ENCODE data around the gene FGFBP3.

FGFBP3 gene, protein sequence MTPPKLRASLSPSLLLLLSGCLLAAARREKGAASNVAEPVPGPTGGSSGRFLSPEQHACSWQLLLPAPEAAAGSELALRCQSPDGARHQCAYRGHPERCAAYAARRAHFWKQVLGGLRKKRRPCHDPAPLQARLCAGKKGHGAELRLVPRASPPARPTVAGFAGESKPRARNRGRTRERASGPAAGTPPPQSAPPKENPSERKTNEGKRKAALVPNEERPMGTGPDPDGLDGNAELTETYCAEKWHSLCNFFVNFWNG

DNA sequence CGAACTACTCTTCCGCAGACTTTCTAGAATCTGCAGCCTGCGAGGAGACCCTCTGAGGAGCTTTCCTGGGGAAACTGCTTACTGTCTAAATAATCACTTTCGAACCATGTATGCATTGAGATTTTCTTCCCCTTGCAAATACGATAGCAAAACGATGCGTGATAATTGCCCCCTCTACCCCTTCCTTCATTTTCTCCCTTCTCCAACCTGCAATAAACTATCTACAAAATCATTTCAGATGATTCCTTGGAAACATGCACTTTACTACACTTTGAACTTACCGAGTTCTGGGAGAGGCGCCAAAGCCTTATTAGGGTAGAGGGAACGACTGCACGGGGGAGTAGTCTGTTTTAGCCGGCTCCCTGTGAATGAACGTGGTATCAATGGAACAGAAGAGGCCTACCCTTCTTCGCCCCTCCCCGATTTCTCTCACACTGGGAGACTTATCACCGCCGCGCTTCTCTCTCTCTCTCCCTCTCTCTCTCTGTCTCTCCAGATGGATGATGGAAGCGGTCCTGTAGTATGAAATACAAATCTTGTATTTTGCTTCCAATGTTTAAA lies at the start of gene FGFBP3:
Gene FGFBP3, minus strand, starts transcription at position 370 of the 561 bp plus-strand sequence. CDS start 517 bp downstream, outside the sequence.
- Histone ChIP-seq H3K4me3 (ENCODE audit: low read depth, low read length) (peak within 1 kb of the TSS; percentile 78), H3K36me3 (ENCODE audit: control insufficient read depth, insufficient read depth, low read length) (no peaks in the 10 kb centered on the region), H3K27me3 (ENCODE audit: control insufficient read depth, insufficient read depth, low read length) (no peaks in the 10 kb centered on the region), H3K9ac (ENCODE audit: low read depth, low read length) (peak within 1 kb of the TSS; percentile 58), H3K4me1 (ENCODE audit: control insufficient read depth, insufficient read depth, low read length) (peaks cover 2% of the 10 kb centered on the region), H3K9me3 (ENCODE audit: control insufficient read depth, insufficient read depth, low read length) (no peaks in the 10 kb centered on the region)

DNA sequence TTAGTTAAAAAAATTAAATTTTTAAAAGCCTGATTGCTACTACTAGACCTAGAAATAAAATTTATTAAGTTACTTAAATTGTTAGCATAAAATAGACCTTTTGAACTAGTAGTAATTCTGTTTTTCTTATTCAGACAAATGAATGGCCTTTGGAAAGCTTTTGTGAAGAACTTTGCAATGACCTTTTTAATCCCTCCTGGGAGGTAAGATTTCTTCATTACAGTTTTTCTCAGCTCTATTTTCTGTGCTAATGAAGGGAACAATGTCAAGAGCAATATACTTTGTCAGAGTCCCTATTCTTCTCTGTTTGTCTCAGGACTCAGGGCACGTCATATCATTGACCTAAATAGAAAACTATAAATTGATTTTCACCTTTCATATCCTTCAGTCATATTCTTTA lies 47.8 kb upstream of the FGFBP3 start:
- Histone ChIP-seq H3K9me3 (ENCODE audit: control insufficient read depth, insufficient read depth, low read length) (no peaks in the 10 kb centered on the region), H3K27me3 (ENCODE audit: control insufficient read depth, insufficient read depth, low read length) (no peaks in the 10 kb centered on the region), H3K36me3 (ENCODE audit: control insufficient read depth, insufficient read depth, low read length) (no peaks in the 10 kb centered on the region), H3K4me3 (ENCODE audit: low read depth, low read length) (no peak overlapping the region), H3K9ac (ENCODE audit: low read depth, low read length) (no peak overlapping the region), H3K4me1 (ENCODE audit: control insufficient read depth, insufficient read depth, low read length) (no peaks in the 10 kb centered on the region)

DNA sequence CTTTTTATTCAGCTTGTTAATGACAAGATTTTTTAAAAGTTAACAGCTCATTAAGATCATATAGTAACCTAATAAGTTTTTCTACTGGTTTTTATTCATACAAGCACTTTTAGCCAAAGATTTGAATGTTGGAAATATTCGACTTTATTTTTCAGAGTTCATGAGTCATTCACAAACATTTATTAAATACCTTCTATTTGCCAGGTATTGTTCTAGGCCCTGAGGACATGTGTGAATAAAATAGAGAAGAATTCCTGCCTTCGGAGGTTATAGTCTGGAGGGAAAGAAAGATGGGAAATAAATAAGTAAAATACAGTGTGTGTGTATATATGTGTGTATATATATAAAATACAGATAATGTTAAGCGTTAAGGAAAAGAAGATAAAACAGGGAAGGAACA lies 45.8 kb upstream of the FGFBP3 start:
- H3K27me3 ChIP-seq (ENCODE audit: control insufficient read depth, insufficient read depth, low read length) = no peaks in the 10 kb centered on the region
- no peaks in the 10 kb centered on the region for H3K4me1 ChIP-seq (ENCODE audit: control insufficient read depth, insufficient read depth, low read length)
- no peaks in the 10 kb centered on the region for H3K9me3 ChIP-seq (ENCODE audit: control insufficient read depth, insufficient read depth, low read length)
- no peak overlapping the region for H3K4me3 ChIP-seq (ENCODE audit: low read depth, low read length)
- no peak overlapping the region for H3K9ac ChIP-seq (ENCODE audit: low read depth, low read length)
- no peaks in the 10 kb centered on the region for H3K36me3 ChIP-seq (ENCODE audit: control insufficient read depth, insufficient read depth, low read length)

DNA sequence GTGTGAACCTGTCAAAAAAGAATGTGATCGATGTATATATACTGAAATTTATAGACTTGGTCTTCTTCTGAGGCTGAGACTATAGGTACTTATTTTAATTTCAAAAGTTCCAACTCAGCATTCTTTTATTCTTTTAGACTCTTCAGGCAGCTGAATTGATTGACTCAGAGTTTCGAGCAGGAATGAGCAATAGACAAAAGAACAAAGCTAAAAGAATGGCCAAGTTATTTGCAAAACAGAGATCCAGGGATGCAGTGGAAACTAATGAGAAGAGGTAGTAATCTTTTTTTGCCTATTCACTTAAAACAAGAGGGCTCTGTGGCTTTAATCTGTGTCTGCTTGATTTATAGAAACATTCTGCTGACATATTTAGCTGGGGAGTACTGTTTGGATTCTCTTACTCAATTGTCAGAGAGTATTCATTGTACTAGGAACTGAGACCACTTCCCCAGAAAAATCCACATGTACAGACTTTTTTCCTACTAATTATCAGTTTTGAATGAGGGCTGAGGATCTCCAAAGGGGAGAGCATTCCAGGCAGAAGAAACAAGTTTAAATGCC lies 44.4 kb upstream of the FGFBP3 start:
- Histone ChIP-seq H3K36me3 (ENCODE audit: control insufficient read depth, insufficient read depth, low read length) (no peaks in the 10 kb centered on the region), H3K9me3 (ENCODE audit: control insufficient read depth, insufficient read depth, low read length) (no peaks in the 10 kb centered on the region), H3K4me3 (ENCODE audit: low read depth, low read length) (no peak overlapping the region), H3K27me3 (ENCODE audit: control insufficient read depth, insufficient read depth, low read length) (no peaks in the 10 kb centered on the region), H3K9ac (ENCODE audit: low read depth, low read length) (no peak overlapping the region), H3K4me1 (ENCODE audit: control insufficient read depth, insufficient read depth, low read length) (no peaks in the 10 kb centered on the region)

DNA sequence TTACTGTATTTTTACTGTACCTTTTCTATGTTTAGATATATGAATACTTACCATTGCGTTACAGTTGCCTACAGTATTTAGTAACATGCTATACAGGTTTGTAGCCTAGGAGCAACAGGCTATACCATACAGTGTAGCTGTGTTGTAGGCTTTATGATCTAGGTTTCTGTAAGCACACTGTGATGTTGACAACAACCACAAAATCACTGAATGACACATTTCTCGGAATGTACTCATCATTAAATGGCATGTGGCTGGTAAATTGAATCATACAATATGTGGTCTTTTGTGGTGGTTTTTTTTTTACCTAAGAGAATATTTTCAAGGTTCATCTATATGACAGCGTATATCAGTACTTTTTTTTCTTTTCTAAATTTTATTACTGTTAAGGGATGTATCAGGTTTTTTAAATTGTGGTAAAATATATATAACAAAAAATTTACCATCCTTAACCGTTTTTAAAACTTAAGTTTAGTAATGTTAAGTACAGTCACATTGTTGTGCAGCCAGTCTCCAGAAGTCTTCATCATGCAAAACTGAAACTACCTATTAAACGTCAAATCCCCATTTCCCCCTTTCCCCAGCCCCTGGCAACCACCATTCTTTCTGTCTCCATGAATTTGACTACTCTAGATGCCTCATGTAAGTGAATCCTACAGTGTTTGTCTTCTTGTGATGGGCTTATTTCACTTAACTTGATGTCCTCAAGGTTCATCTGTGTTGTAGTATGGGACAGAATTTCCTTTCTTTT lies 35.8 kb upstream of the FGFBP3 start:
- peaks cover 7% of the 10 kb centered on the region for H3K36me3 ChIP-seq (ENCODE audit: control insufficient read depth, insufficient read depth, low read length)
- H3K4me3 ChIP-seq (ENCODE audit: low read depth, low read length) = no peak overlapping the region
- H3K4me1 ChIP-seq (ENCODE audit: control insufficient read depth, insufficient read depth, low read length) = no peaks in the 10 kb centered on the region
- no peak overlapping the region for H3K9ac ChIP-seq (ENCODE audit: low read depth, low read length)
- no peaks in the 10 kb centered on the region for H3K27me3 ChIP-seq (ENCODE audit: control insufficient read depth, insufficient read depth, low read length)
- H3K9me3 ChIP-seq (ENCODE audit: control insufficient read depth, insufficient read depth, low read length) = no peaks in the 10 kb centered on the region

DNA sequence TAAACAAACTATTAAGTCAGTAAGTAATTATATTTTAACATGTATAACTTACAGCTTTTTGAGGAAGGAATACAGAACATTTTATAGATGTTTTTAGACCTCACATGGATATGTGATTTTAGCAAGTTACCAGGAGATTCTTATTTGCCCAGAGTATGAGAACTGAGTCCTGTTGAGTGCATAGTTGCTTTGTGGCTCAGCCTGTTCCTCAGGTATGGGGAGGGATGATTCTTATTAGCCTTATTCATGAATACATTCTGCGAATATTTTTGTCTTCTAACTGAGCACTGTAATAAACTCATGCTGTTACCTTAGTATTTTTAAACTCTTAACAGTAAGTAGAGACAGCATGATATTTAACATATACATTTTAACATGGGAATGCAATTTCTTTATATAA lies 32.1 kb upstream of the FGFBP3 start:
- no peaks in the 10 kb centered on the region for H3K9me3 ChIP-seq (ENCODE audit: control insufficient read depth, insufficient read depth, low read length)
- no peak overlapping the region for H3K4me3 ChIP-seq (ENCODE audit: low read depth, low read length)
- H3K4me1 ChIP-seq (ENCODE audit: control insufficient read depth, insufficient read depth, low read length) = no peaks in the 10 kb centered on the region
- no peak overlapping the region for H3K9ac ChIP-seq (ENCODE audit: low read depth, low read length)
- H3K36me3 ChIP-seq (ENCODE audit: control insufficient read depth, insufficient read depth, low read length) = peaks cover 7% of the 10 kb centered on the region
- H3K27me3 ChIP-seq (ENCODE audit: control insufficient read depth, insufficient read depth, low read length) = no peaks in the 10 kb centered on the region

DNA sequence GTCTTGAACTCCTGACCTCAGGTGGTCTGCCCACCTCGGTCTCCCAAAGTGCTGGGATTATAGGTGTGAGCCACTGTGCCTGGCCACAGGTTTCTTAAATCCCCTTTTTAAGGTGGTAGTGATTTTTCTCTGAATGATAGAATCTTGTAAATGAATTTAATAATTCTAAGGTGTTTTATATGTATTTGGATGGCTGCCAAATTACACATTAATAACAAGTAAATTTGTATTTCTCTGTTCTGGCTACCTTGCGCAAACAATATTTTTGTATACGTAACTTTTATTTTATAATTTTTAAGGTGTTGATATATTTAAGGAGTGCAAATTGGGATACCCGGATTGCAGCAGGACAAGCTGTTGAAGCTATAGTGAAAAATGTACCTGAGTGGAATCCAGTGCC lies 30.4 kb upstream of the FGFBP3 start:
- no peak overlapping the region for H3K4me3 ChIP-seq (ENCODE audit: low read depth, low read length)
- no peaks in the 10 kb centered on the region for H3K9me3 ChIP-seq (ENCODE audit: control insufficient read depth, insufficient read depth, low read length)
- H3K9ac ChIP-seq (ENCODE audit: low read depth, low read length) = no peak overlapping the region
- H3K4me1 ChIP-seq (ENCODE audit: control insufficient read depth, insufficient read depth, low read length) = no peaks in the 10 kb centered on the region
- H3K36me3 ChIP-seq (ENCODE audit: control insufficient read depth, insufficient read depth, low read length) = peaks cover 7% of the 10 kb centered on the region
- no peaks in the 10 kb centered on the region for H3K27me3 ChIP-seq (ENCODE audit: control insufficient read depth, insufficient read depth, low read length)

DNA sequence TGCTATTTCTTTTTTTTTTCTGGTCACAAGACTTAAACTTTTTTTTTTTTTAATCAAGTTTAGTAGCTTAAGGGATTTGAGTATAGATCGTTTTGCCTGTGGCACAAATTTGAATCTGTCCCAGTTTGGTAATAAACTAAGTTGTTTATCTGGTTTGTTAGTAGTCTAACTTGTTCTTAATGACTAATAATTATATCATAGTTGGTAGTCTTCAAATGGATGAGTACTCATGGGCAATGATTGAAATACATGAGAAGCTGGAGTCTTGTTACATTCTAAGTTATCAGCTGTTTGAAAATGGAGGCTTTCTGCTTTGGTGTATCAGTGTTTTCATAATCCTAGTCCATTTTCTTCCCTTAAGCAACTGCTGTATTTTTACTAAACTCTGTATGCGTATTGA lies 26.6 kb upstream of the FGFBP3 start:
- Histone ChIP-seq H3K4me1 (ENCODE audit: control insufficient read depth, insufficient read depth, low read length) (no peaks in the 10 kb centered on the region), H3K9ac (ENCODE audit: low read depth, low read length) (no peak overlapping the region), H3K27me3 (ENCODE audit: control insufficient read depth, insufficient read depth, low read length) (no peaks in the 10 kb centered on the region), H3K4me3 (ENCODE audit: low read depth, low read length) (no peak overlapping the region), H3K36me3 (ENCODE audit: control insufficient read depth, insufficient read depth, low read length) (no peaks in the 10 kb centered on the region), H3K9me3 (ENCODE audit: control insufficient read depth, insufficient read depth, low read length) (no peaks in the 10 kb centered on the region)

DNA sequence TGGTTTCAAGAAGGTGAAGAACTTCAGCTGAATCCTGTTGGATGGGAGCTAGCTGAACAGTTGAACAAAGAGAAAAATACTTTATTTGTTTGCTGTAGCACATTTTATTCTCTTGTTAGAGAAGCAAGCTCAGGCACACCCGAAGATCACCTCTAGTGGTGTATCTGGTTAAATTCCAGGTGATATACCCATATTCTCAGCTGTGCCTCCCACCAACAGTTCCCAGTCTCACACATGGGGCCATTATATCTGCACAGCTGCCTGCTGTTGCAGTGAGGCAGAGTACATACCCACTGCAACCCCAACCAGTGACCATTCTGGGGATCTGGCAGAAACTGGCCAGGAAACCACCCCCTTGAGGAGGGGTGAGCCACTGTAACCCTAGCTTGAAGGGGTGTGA lies 23.5 kb upstream of the FGFBP3 start:
- Histone ChIP-seq H3K4me1 (ENCODE audit: control insufficient read depth, insufficient read depth, low read length) (no peaks in the 10 kb centered on the region), H3K9me3 (ENCODE audit: control insufficient read depth, insufficient read depth, low read length) (no peaks in the 10 kb centered on the region), H3K36me3 (ENCODE audit: control insufficient read depth, insufficient read depth, low read length) (no peaks in the 10 kb centered on the region), H3K27me3 (ENCODE audit: control insufficient read depth, insufficient read depth, low read length) (no peaks in the 10 kb centered on the region), H3K4me3 (ENCODE audit: low read depth, low read length) (no peak overlapping the region), H3K9ac (ENCODE audit: low read depth, low read length) (no peak overlapping the region)

DNA sequence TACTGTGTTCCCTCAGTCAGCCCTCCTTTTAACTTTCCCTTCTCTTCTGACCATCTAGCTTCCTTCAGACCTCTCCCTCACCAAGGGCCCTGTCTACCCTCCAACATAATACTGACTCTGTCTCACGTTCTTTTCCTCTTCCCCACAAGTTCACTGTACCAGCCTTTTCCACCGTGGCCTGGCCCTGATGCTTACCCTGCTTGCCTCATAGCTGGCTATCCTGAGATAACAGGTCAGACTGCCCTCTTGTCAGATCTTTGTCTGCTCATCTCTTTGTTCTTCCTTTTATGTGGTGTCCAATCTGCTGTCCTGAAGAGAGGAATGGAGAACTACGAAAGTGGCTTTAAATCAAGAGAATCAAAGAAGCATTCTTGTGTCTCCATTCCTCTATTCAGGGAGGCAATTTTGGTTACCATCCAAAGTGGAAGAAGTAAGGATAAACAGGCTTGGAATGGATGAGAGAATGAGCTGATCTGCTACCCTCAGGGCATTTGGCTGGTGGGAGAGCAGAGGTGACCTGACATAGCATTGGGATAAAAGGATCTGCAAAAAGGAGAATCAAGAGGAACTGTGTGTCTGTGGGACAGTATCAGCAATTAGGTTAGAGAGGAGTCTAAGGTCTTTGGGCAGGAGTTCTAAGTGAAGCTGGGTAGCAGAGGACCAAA lies 22.4 kb upstream of the FGFBP3 start:
- no peaks in the 10 kb centered on the region for H3K27me3 ChIP-seq (ENCODE audit: control insufficient read depth, insufficient read depth, low read length)
- no peaks in the 10 kb centered on the region for H3K4me1 ChIP-seq (ENCODE audit: control insufficient read depth, insufficient read depth, low read length)
- H3K9ac ChIP-seq (ENCODE audit: low read depth, low read length) = no peak overlapping the region
- H3K36me3 ChIP-seq (ENCODE audit: control insufficient read depth, insufficient read depth, low read length) = no peaks in the 10 kb centered on the region
- H3K9me3 ChIP-seq (ENCODE audit: control insufficient read depth, insufficient read depth, low read length) = no peaks in the 10 kb centered on the region
- no peak overlapping the region for H3K4me3 ChIP-seq (ENCODE audit: low read depth, low read length)

DNA sequence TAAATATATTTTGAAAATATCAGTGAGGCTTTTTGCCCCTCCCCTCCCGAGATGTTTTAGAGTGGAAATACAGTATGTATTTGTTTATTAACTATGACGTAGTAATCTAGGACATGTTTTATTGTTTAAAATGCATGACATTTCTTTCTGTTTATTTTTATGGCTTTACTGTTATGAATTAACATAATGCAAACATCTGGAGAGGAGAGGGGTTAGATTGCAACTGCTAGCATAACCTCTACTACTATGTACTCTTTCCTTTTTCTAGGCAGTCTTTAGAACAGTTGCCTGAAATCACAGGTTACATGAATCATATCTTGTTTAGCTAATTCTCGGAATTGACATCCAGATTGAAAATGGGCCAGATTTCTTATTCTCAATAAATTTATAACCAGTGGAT lies 21.7 kb upstream of the FGFBP3 start:
- Histone ChIP-seq H3K36me3 (ENCODE audit: control insufficient read depth, insufficient read depth, low read length) (no peaks in the 10 kb centered on the region), H3K9me3 (ENCODE audit: control insufficient read depth, insufficient read depth, low read length) (no peaks in the 10 kb centered on the region), H3K27me3 (ENCODE audit: control insufficient read depth, insufficient read depth, low read length) (no peaks in the 10 kb centered on the region), H3K9ac (ENCODE audit: low read depth, low read length) (no peak overlapping the region), H3K4me1 (ENCODE audit: control insufficient read depth, insufficient read depth, low read length) (no peaks in the 10 kb centered on the region), H3K4me3 (ENCODE audit: low read depth, low read length) (no peak overlapping the region)

Data from iPS-15b (cell line).